ENCODE measurements around the gene GBA3.

GBA3 gene

GRCh38 chr4:22692736-22693135, at the start of gene GBA3:
GBA3 (plus strand) TSS chr4:22692937.
- no peak for DNase-seq

- no peak for DNase-seq
Observed at GRCh38 chr4:22643952-22644351, 48.8 kb upstream of the GBA3 start.

- no peak for DNase-seq
Observed at GRCh38 chr4:22645481-22646182, 47.1 kb upstream of the GBA3 start.

GRCh38 chr4:22648996-22649395, 43.7 kb upstream of the GBA3 start:
- DNase-seq, result no peak

GRCh38 chr4:22650771-22651170, 42.0 kb upstream of the GBA3 start:
- DNase-seq, result no peak

GRCh38 chr4:22653752-22654151, 39.0 kb upstream of the GBA3 start:
- DNase-seq, result no peak

- no peak for DNase-seq
Observed at GRCh38 chr4:22661443-22661842, 31.3 kb upstream of the GBA3 start.

- DNase-seq, result no peak
Observed at GRCh38 chr4:22667332-22667940, 25.3 kb upstream of the GBA3 start.

- no peak for DNase-seq
Observed at GRCh38 chr4:22668301-22668700, 24.4 kb upstream of the GBA3 start.

GRCh38 chr4:22668702-22669101, 24.0 kb upstream of the GBA3 start:
- no peak for DNase-seq

- DNase-seq, result no peak
Observed at GRCh38 chr4:22670956-22671355, 21.8 kb upstream of the GBA3 start.

GRCh38 chr4:22672519-22672918, 20.2 kb upstream of the GBA3 start:
- DNase-seq, result no peak

GRCh38 chr4:22672944-22673343, 19.8 kb upstream of the GBA3 start:
- no peak for DNase-seq

GRCh38 chr4:22674700-22675099, 18.0 kb upstream of the GBA3 start:
- no peak for DNase-seq

- no peak for DNase-seq
Observed at GRCh38 chr4:22676063-22676462, 16.7 kb upstream of the GBA3 start.

- no peak for DNase-seq
Observed at GRCh38 chr4:22677780-22678179, 15.0 kb upstream of the GBA3 start.

- no peak for DNase-seq
Observed at GRCh38 chr4:22678940-22679854, 13.5 kb upstream of the GBA3 start.

- DNase-seq, result no peak
Observed at GRCh38 chr4:22680065-22680642, 12.6 kb upstream of the GBA3 start.

GRCh38 chr4:22683726-22684125, 9.0 kb upstream of the GBA3 start:
- no peak for DNase-seq

GRCh38 chr4:22686141-22686540, 6.6 kb upstream of the GBA3 start:
- no peak for DNase-seq

GRCh38 chr4:22688236-22688635, 4.5 kb upstream of the GBA3 start:
- no peak for DNase-seq

GRCh38 chr4:22689428-22689827, 3.3 kb upstream of the GBA3 start:
- no peak for DNase-seq

GRCh38 chr4:22695029-22695428, 2.3 kb downstream of the GBA3 start:
- no peak for DNase-seq

Data from activated CD4-positive, alpha-beta T cell treated with anti-CD3 and anti-CD28 coated beads, Interleukin-2, amount 50 U/mL, for 1 hour (primary cell).